Skeletal muscle cell (primary cell): Measurements from ENCODE around the gene SORCS2.

ENCODE experiments used
- DNase-seq: peaks from one replicate; pipeline ENCODE4 v3.0.0-alpha.2; 2010; ENCODE audit warnings: low read depth
- H3K4me3 ChIP-seq: 2 replicates; pipeline ENCODE4 v1.5.1; 2011; ENCODE audit warnings: low read depth, mild to moderate bottlenecking, control low read depth, low read length, moderate library complexity

Gene SORCS2

DNA sequence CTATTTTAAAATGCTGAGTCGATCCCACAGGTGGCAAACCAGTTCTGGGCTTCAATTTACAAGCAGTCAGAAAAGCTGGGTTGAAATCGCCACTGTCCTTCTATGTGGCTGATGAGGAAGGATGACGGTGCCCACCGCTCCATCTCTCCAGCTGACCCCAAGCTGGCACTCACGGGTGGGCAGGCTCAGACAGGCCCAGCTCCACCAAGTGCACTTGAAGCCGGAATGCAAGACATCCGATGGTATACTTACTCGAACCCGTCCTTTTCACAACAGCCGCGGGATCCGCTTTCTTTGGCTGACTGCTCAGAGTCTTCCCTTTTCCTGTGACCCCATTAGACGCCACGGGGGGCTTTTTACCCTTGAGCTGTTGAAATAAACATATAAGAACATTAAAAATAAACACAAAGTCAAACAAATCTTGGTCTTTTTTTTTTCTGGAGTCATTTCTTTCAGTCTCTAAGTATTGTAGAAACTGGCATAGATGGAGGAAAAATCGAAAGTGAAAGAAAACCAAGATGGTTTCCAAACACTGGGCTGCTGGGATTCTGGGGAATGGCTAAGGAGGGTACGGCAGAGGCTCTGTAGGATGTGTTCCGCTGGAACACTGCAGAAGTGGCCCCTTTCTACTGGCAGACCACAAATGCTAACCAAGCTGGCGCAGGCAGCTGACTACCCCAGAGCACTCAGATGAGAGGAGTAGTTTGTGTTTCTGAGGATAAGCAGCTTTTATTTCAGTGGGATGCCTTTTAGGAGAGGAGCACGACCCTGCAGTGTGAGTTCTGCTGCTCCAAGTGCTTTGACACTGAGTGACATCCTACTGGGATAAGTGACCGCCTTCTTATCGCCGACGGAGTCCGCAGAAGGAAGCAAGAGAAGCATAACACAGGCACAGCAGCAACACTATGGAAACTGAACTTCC lies 586.4 kb downstream of the SORCS2 start:
- no peak for DNase-seq
- H3K4me3 ChIP-seq: no peak overlapping the region

- DNase-seq: no peak
- no peak overlapping the region for H3K4me3 ChIP-seq
Observed at GRCh38 chr4:7779432-7779768, 587.1 kb downstream of the SORCS2 start.

DNA sequence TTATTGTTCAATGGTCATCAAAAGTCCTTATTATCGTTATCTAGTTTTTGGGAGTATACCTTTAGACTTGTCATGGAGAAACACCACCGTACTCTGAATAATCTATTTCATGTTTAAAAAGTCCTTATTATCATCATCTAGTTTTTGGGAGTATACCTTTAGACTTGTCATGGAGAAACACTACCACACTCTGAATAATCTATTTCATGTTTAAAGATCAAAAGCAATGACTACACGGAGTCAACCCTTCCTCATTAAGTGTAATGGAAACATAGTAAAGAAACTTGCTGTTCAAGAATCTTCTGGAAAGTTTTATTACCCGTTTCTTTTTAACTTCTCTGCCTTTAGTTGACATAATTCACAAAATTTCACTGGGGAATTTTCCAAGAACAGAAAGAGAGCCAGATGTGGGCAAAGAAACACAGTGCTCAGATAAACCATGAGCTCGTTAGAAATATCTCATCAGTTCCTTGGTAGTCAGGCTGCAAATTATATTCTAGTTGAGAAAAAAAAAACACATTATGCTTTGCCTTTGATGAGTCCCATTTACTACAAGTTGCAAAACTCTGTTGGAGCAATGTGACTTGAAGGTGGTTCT lies 588.5 kb downstream of the SORCS2 start:
- no peak for DNase-seq
- no peak overlapping the region for H3K4me3 ChIP-seq

GRCh38 chr4:7781366-7781765 lies 589.0 kb downstream of the SORCS2 start:
- no peak overlapping the region for H3K4me3 ChIP-seq
- DNase-seq: no peak

DNA sequence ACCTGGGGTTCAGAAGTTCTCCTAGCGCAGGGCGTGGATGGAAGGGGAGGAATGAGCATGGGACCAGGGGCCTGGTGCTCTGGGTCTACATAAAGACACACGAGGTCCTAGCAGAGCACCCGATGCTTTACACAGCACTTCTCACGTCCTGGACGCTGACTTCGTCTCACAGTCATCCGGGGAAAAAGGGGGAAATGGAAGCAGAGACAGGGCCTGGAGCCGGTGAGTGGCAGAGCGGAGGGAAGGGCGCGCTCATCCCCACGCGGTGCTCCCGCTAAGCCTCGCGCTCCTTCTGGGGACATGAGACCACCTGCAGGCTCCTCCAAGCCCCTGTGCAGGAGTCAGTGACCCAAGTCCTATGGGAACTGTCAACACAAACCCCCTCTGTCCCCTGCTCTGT lies 589.7 kb downstream of the SORCS2 start:
- no peak for DNase-seq
- H3K4me3 ChIP-seq: no peak overlapping the region

- DNase-seq: no peak
- no peak overlapping the region for H3K4me3 ChIP-seq
Observed at GRCh38 chr4:7782783-7783182, 590.4 kb downstream of the SORCS2 start.

DNA sequence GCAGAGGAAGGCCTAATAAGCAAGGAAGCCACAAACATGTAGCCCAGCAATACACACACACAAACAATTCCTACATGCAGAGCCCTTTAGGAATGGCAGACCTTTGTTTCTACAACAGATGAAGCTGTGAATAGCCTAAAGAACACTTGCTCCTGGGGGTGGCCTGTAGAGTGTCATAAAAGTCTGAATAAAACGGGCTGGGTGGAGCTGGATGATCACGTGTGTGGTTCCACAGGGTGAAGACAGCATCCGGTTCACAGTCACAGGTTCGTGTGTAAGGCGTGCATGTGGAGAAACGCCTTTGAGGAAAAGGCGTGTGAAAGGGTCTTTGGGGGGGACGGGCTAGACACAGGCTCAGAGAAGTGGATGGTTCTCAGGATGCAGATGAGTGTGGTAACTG lies 591.2 kb downstream of the SORCS2 start:
- DNase-seq: no peak
- no peak overlapping the region for H3K4me3 ChIP-seq

DNA sequence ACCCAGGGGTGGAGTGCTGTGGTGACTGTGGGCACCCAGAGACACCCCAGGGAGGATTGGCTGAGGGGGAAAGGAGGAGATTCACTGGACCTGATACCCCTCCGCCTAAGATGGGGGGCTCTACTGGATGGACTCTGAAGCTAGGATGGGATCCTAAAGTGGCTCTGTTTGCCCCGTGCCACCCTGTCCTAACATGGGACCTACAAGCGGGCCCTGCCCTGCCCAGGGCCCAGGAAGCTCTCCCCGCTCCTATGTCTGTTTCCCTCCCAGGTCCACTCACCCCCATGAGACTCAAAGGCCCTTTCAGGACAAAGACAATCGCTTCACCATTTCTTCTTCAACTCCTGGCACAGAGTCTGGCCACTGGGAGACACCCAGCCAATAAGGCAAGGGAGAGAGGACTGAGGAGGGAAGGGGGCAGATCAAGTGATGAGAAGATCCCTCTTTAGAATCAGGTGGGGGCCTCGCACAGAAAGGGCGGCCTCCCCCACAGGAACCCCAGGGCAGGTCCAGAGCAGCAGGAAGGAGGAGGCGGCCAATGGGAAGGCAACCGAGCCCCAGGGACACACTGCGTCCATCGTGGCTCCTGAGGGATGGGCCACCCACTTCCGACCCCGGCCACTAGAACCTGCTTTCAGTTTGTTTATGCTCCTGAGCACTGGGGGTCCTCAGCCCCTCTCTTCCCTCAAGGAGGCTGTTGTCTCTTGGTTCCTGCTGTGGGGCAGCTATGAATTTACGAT lies 592.0 kb downstream of the SORCS2 start:
- no peak for DNase-seq
- H3K4me3 ChIP-seq: no peak overlapping the region

DNA sequence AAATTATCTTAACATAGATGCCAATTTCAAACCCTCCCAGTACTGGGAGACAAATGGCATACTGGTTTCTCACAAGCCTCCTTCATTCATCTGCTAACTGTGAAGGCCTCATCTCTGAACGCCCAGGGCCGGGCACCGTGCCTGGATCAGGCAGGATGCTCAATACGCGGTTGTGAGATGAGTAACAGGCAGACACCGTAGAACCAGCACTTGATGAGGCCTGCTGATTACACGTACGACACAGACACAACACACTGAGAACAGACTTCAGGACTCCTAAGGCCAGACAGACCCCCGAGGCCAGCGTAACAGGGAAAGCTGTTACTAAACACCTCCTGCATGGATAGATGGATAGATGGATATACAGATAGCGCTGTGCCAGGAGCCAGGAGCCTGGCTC lies 592.7 kb downstream of the SORCS2 start:
- DNase-seq: no peak
- H3K4me3 ChIP-seq: no peak overlapping the region

- no peak overlapping the region for H3K4me3 ChIP-seq
- DNase-seq: no peak
Observed at GRCh38 chr4:7786040-7786439, 593.7 kb downstream of the SORCS2 start.

- H3K4me3 ChIP-seq: no peak overlapping the region
- DNase-seq: no peak
Observed at GRCh38 chr4:7786517-7786916, 594.2 kb downstream of the SORCS2 start.

- no peak overlapping the region for H3K4me3 ChIP-seq
- DNase-seq: no peak
Observed at GRCh38 chr4:7787067-7787466, 594.7 kb downstream of the SORCS2 start.

GRCh38 chr4:7787681-7788141 lies 595.4 kb downstream of the SORCS2 start:
- no peak overlapping the region for H3K4me3 ChIP-seq
- no peak for DNase-seq

DNA sequence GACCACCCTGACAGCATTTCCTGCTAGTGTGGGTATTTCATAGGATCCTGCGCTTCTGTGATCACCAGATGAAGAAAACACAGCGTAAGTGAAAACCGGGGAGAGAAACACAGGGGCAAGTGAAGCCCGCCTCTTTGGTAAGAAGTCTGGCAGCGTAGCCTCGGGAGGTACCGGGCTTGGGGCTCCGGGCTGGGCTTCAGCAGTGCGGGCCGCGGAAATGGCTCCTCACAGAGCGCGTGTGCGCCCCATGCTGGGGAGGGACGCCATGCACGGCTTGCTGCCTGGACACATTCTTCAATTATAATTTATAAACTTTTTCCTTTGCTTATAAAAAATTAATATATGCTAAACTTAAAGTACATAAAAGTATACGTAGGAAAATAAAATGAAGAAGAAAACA lies 595.9 kb downstream of the SORCS2 start:
- H3K4me3 ChIP-seq: no peak overlapping the region
- DNase-seq: no peak

GRCh38 chr4:7788694-7789425 lies 596.5 kb downstream of the SORCS2 start:
- DNase-seq: no peak
- H3K4me3 ChIP-seq: no peak overlapping the region

DNA sequence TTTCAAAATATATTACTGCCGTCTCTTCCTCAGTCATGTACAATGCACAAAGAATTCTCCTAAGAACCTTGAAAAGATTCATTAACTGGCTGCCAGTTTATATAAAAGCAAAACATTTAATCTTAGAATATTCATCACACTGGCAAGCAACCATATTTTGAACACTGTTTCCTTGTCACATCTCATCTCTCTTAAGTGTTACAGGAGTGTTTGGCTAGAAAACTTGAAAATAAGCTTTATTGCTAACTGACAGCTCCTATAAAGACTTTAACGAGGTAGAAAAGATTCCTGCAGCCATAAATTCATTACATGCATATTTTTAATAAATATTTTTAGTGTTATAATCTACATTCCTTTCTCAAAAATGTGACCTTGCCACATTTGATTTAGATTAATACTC lies 597.7 kb downstream of the SORCS2 start:
- DNase-seq: no peak
- H3K4me3 ChIP-seq: no peak overlapping the region

- no peak overlapping the region for H3K4me3 ChIP-seq
- no peak for DNase-seq
Observed at GRCh38 chr4:7790999-7791398, 598.7 kb downstream of the SORCS2 start.
